Subcutaneous abdominal adipose tissue (tissue), 5 donors: ENCODE measurements around the gene TXNRD3.

ENCODE experiments used
- H3K27ac ChIP-seq: one replicate; pipeline ENCODE4 v1.7.0; 2013; ENCODE audit warnings: low read depth, mild to moderate bottlenecking, inconsistent platforms, low read length, moderate library complexity
- H3K27me3 ChIP-seq, 5 donors: one replicate each; pipeline ENCODE4 v1.7.0; 2013; ENCODE audit warnings: low read length in 5 of 5, inconsistent platforms in 1 of 5; ENCODE audit not compliant: control insufficient read depth in 5 of 5, insufficient read depth in 4 of 5
- H3K36me3 ChIP-seq, 5 donors: one replicate each; pipeline ENCODE4 v1.7.0; 2013; ENCODE audit warnings: low read length in 5 of 5; ENCODE audit not compliant: control insufficient read depth in 5 of 5, insufficient read depth in 5 of 5
- H3K4me1 ChIP-seq, 5 donors: one replicate each; pipeline ENCODE4 v1.7.0; 2013; ENCODE audit warnings: low read length in 5 of 5, mild to moderate bottlenecking in 3 of 5, moderate library complexity in 1 of 5; ENCODE audit not compliant: control insufficient read depth in 5 of 5, insufficient read depth in 5 of 5
- H3K4me3 ChIP-seq, 5 donors: one replicate each; pipeline ENCODE4 v1.7.0; 2013; ENCODE audit warnings: low read length in 5 of 5, low read depth in 1 of 5
- H3K9ac ChIP-seq, 5 donors: one replicate each; pipeline ENCODE4 v1.7.0; 2013; ENCODE audit warnings: low read length in 5 of 5, mild to moderate bottlenecking in 4 of 5, moderate library complexity in 3 of 5
- H3K9me3 ChIP-seq, 5 donors: one replicate each; pipeline ENCODE4 v1.7.0; 2013; ENCODE audit warnings: low read length in 5 of 5; ENCODE audit not compliant: control insufficient read depth in 5 of 5
- donor health status: healthy.
- donor health status: healthy.
- donor health status: healthy.
- donor health status: healthy.
- donor health status: healthy.

The TXNRD3 gene

DNA sequence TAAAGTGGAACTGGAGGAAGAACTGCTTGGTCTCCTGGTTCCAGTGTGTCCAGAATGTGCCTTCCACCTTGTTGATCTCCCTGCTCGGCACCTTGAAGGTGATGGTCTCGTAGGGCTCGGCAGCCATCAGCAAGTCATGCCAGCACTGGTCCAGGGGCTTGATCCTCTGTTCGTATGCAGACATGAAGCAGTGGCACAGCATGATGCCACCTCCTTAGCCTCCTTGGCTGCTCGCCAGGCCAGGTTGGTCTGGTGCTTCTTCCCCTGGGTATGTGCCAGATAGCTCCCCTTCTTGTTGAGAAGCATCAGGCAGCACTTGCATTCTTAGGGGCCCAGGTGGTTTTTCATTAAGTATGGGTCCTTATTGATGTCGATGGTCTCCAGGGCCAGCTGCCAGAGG lies 17.8 kb upstream of the TXNRD3 start:
- no peak overlapping the region for H3K4me3 ChIP-seq
- peaks cover 4 to 12% (median 10%) of the 10 kb centered on the region in 5 donors for H3K9me3 ChIP-seq
- no peak overlapping the region for H3K9ac ChIP-seq
- H3K36me3 ChIP-seq, result no peaks in the 10 kb centered on the region
- no peaks in the 10 kb centered on the region for H3K4me1 ChIP-seq
- peaks cover 0 to 9% (median 7%) of the 10 kb centered on the region in 5 donors for H3K27me3 ChIP-seq
- H3K27ac ChIP-seq, result no peak overlapping the region

GRCh38 chr3:126672340-126672739 lies 17.4 kb upstream of the TXNRD3 start:
- no peaks in the 10 kb centered on the region for H3K4me1 ChIP-seq
- no peak overlapping the region for H3K9ac ChIP-seq
- H3K4me3 ChIP-seq, result no peak overlapping the region
- H3K27me3 ChIP-seq, result peaks cover 0 to 8% (median 7%) of the 10 kb centered on the region in 5 donors
- H3K9me3 ChIP-seq, result peaks cover 4 to 12% (median 10%) of the 10 kb centered on the region in 5 donors
- H3K27ac ChIP-seq, result no peak overlapping the region
- no peaks in the 10 kb centered on the region for H3K36me3 ChIP-seq

DNA sequence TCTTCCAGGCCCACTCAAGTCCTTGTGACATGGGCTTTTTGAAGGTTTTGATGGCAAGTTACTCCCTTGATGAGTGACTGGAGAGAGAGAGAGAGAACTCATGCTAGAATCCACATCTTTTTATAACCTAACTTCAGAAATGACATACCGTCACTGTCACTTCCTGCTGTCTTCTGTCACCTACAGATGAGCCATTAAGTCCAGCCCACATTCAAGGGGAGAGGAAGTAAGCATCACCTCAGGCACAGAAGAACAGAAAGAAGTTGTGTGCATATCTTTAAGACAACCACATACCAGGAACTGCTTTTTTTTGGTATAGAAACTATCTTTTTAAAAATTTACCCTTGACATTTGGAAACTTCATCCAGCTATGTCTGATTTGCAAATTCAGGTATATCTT lies 16.6 kb upstream of the TXNRD3 start:
- Histone ChIP-seq H3K36me3 (no peaks in the 10 kb centered on the region), H3K27ac (no peak overlapping the region), H3K4me3 (no peak overlapping the region), H3K9me3 (peaks cover 4 to 12% (median 10%) of the 10 kb centered on the region in 5 donors), H3K27me3 (peaks cover 0 to 1% (median 0%) of the 10 kb centered on the region in 5 donors), H3K4me1 (no peaks in the 10 kb centered on the region), H3K9ac (no peak overlapping the region)

DNA sequence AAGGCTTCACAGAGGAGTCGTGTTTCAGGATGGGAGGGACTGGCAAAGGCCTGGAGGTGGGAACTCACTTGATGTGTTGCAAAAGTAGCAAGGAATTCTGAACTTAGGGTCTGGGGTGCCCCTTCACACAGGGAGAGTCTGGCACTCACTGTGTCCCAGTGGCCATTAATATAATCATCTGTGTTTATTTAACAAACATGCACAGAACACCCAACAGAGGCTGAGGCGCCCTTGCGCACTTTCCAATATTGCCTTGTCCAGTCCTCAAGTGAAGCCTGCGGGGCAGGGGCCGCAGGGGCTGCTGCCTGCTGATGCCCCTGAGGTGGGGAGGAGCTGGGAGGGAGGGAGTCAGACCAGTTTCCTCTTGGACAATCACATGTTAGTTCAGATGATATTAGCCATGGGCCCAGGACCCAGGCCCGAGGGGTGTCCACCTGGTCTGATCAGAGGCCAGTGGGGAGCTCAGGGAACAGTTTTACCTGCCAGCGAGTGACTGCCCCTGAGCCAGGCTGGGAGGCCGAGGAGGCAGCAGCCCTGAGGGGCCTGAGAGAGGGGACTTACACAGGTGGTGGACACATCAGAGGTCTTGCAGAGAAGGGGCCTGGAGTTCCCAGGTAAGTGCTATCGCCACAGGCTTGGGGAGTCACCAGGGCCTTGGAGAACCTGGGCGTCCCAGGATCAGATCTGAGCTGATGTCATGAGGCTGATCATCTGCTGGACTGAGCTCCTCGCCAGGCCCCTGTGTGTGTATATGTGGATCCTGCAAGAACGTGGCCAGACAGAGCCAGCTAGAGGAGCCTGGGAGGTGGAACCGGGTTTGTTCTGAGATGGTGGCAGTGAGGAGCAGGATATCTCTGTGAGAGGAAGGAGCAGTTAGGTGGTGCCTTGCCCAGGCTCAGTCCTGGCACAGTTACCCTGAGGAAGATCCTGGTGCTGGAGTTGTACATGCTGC lies 13.8 kb upstream of the TXNRD3 start:
- no peaks in the 10 kb centered on the region for H3K27me3 ChIP-seq
- H3K4me1 ChIP-seq, result peaks cover 2 to 17% (median 11%) of the 10 kb centered on the region in 5 donors
- no peak overlapping the region for H3K9ac ChIP-seq
- H3K27ac ChIP-seq, result no peak overlapping the region
- no peaks in the 10 kb centered on the region for H3K36me3 ChIP-seq
- peaks cover under 1 to 7% (median 2%) of the 10 kb centered on the region in 5 donors for H3K9me3 ChIP-seq
- no peak overlapping the region for H3K4me3 ChIP-seq

DNA sequence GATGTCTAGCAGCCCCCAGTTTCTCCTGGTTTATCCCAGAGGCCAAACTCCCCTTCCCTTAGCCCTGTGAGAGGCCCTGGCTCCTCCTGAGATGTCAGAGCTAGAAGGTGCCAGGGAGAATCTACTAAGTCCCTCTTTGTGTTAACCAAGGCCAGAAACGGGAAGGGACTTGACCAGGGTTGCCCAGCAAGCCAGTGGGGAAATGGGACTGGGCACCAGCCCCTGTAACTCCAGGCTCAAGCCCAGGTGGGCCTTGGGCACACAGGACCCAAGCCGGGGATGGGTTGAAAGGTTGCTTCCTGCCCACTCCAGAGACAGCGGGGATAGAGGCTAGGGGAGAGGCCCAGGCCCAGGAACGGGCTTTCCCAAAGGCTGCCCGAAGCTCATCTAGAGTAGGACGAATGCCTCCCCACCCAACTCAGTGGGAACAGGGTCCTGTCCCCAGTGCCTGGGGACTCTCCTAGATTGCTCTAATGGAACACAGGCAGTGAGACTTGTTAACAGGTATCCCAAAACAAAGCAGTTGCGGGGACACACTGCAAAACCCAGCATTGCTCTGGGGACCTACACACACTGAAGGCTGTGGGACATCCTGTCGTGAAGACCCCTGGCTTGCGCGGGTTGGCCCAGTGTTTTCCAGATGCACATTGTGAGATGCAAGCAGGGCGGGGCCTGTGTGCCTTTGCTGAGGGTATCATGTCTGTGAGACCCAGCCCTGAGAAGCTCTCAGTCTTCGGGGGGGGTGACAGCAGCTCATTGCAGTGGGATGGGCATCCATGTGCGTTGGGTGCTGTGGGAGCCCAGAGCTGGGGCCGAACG lies 12.9 kb upstream of the TXNRD3 start:
- no peak overlapping the region for H3K27ac ChIP-seq
- H3K9me3 ChIP-seq, result no peaks in the 10 kb centered on the region
- peaks cover 0 to 5% (median 0%) of the 10 kb centered on the region in 5 donors for H3K27me3 ChIP-seq
- H3K36me3 ChIP-seq, result no peaks in the 10 kb centered on the region
- no peak overlapping the region for H3K9ac ChIP-seq
- H3K4me3 ChIP-seq, result no peak overlapping the region
- H3K4me1 ChIP-seq, result peaks cover 2 to 17% (median 11%) of the 10 kb centered on the region in 5 donors

- Histone ChIP-seq H3K4me1 (peaks cover 2 to 17% (median 11%) of the 10 kb centered on the region in 5 donors), H3K27me3 (peaks cover 0 to 7% (median 2%) of the 10 kb centered on the region in 5 donors), H3K9ac (no peak overlapping the region), H3K9me3 (no peaks in the 10 kb centered on the region), H3K4me3 (no peak overlapping the region), H3K27ac (no peak overlapping the region), H3K36me3 (no peaks in the 10 kb centered on the region)
Measured at GRCh38 chr3:126666658-126667528, 12.0 kb upstream of the TXNRD3 start.

DNA sequence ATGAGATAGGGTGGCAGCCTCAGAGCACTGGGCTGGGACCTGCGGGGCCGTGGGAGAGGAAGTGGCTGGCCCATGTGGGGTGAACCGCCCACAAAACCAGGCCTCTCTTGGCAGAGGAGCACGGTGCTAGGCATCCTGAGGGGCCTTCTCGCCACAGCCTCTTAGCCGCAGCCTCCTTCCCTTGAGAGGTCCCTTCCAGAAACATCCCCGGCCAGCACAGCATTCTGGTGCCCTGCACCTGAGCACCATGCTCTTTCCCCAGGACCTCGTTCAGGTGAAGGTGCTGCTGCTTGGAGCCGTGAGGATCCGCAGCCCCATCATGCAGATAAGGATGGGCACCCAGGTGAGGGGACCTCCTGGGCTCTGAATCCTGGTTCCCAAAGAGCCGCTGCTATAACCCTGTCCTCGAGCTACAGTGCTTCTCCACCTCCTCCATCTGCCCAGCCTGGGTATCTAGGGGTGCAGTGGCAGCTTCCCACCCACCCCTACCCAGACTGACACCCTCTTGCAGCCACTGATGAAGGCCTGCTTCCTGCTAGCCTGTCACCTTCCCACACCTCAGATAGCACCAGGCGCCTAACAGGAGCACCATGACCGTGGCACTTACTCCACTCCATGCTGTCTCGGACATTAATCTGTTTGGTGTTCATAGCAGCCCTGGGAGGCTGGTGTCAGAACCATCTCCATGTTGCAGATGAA lies 11.2 kb upstream of the TXNRD3 start:
- no peak overlapping the region for H3K4me3 ChIP-seq
- H3K9me3 ChIP-seq, result no peaks in the 10 kb centered on the region
- H3K36me3 ChIP-seq, result no peaks in the 10 kb centered on the region
- H3K27me3 ChIP-seq, result peaks cover 0 to 12% (median 5%) of the 10 kb centered on the region in 5 donors
- H3K4me1 ChIP-seq, result peaks cover 2 to 17% (median 11%) of the 10 kb centered on the region in 5 donors
- no peak overlapping the region for H3K9ac ChIP-seq
- H3K27ac ChIP-seq, result no peak overlapping the region

DNA sequence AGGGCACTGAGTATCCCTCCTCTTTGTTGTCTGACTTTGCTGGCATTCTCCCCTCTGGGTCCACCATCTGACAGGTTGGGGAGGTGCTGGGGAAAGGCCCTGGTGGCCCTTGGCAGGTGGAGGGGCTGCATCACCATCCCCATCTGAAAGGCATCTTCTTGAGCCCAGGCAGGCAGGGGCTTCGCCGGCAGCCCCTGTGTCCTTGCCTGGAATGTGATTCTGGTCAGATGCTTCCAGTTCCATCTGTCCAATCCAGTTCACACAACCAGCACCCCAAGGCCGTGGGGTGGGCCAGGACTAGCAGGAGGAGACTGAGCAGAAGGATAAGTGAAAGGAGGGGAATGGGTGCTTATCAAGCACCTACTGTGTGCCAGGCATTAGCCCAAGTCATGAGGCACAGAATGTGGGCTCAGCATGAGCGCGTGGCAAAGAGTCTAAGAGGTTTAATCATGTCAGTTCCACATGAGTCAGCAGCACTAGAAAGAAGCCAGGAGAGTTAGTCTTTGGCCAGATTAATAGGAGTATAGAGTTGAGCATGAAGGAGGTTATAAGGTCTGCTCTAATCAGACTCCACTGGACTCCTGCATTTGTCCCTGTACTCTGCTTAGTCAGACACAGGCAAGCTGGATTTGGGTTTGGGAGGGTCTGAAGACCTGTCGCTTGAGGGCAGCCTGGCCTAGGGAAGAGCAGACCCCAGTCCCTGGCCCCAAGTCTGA lies 10.5 kb upstream of the TXNRD3 start:
- H3K4me3 ChIP-seq, result no peak overlapping the region
- H3K9ac ChIP-seq, result no peak overlapping the region
- H3K9me3 ChIP-seq, result no peaks in the 10 kb centered on the region
- H3K27ac ChIP-seq, result no peak overlapping the region
- H3K36me3 ChIP-seq, result no peaks in the 10 kb centered on the region
- peaks cover 0 to 20% (median 8%) of the 10 kb centered on the region in 5 donors for H3K27me3 ChIP-seq
- H3K4me1 ChIP-seq, result peaks cover 2 to 17% (median 11%) of the 10 kb centered on the region in 5 donors
